ENCODE results near the gene BSDC1. TPM values are rescaled to one million over a fixed set of nuclear protein-coding genes. Genes with fewer than 3 reads are reported as not detected.
A peak's percentile ranks its signal among the peaks of the same experiment; 100 is the strongest.
"Not testable (repeated sequence)": the region's sequence is repeated elsewhere in the genome, so short reads cannot be mapped to it uniquely, and the experiment has no call there.

Gene BSDC1
- total RNA-seq, result 10 to 100 TPM; 57.3 to 67.9 (median 63.4) TPM

DNA sequence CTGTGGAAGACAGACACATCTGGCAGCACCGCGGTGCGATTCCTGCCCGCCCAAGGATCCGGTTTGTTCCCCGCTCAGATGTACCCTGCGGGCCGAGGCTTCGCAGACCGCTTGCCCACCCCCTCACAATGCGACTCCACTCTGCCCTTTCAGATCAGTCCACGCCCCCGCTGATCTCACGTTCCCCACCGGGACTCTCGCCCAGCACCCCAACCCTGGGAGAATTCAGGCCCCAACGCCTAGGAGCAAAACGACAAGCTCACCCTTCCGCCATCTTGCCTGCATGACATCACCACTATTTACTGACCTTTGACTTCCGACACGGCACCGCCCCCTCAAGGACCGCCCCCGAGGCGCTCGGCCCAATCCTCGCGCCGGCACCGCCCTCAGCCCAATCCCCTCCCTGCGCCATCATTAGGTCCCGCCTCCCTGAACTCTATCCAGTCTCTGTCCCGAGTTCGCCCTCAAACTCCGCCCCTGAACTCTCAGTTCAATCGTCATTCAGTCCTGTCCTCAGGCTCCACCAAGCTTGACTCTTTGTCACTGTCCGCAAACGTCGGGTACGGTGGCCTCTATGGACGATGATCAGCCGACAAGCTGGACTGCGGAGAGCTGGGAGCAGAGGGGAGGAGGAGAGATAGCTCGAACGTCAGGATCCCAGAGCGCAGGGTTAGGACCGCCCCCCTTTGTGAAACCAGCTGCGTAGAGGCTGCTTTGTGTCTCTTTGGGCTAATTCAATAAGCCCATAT, at the start of gene BSDC1:
TSS of gene BSDC1 (minus strand) at position 301 of the 749 bp plus-strand sequence. CDS start at position 274, 27 bp downstream.
- WGBS, result 0% methylated on average over 16 of the region's 48 CpGs
- peaks cover 4 to 39% (median 24%) of the 10 kb centered on the region in 4 donors for H3K36me3 ChIP-seq
- TF ChIP-seq EP300 (IDR thresholded peaks at IDR 0.05) (no peak), POLR2A (IDR thresholded peaks at IDR 0.05; ENCODE audit: low read depth) (peak; percentile 81), CTCF (IDR thresholded peaks at IDR 0.05) (no peak), POLR2AphosphoS5 (IDR thresholded peaks at IDR 0.05) (peak; percentile 97 to 99)
- intact Hi-C loops (cut with DNase I), result no loop called here
- peak; percentile 100 for DNase-seq (ENCODE audit: extremely low spot score)
- no peaks in the 10 kb centered on the region for H3K27me3 ChIP-seq
- peak within 1 kb of the TSS; percentile 89 to 96 (median 90) for H3K27ac ChIP-seq (replicated peaks in 1 of 4)
- peak within 1 kb of the TSS; percentile 71 to 90 (median 80) for H3K4me3 ChIP-seq
- no peaks in the 10 kb centered on the region for H3K9me3 ChIP-seq
- H3K4me1 ChIP-seq, result peaks cover 22 to 57% (median 46%) of the 10 kb centered on the region in 4 donors

DNA sequence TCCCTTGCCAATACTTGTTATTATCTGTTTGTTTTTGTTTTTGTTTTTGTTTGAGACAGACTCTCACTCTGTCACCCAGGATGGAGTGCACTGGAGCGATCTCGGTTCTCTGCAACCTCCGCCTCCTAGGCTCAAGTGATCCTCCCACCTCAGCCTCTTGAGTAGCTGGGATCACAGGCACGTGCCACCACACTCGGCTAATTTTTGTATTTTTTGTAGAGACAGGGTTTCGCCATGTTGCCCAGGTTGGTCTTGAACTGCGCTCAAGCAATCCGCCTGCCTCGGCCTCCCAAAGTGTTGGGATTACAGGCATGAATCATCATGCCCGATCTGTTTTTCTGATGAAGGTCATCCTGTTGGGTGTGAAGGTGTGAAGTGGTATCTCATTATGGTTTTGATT, 47.2 kb upstream of the BSDC1 start:
- H3K27me3 ChIP-seq, result peaks cover 0 to 24% (median 0%) of the 10 kb centered on the region in 4 donors
- not testable (repeated sequence) for H3K4me3 ChIP-seq; H3K36me3 ChIP-seq; DNase-seq (ENCODE audit: extremely low spot score); H3K4me1 ChIP-seq; H3K9me3 ChIP-seq; H3K27ac ChIP-seq (replicated peaks in 1 of 4)
- WGBS, result 95% methylated on average over 10 of the region's 10 CpGs
- intact Hi-C loops (cut with DNase I), result loop anchor here (10.0 kb wide), 1 partner anchor 173 kb away; no protein-coding TSS in a partner anchor

- 94% methylated on average over 4 of the region's 4 CpGs for WGBS
- H3K9me3 ChIP-seq; H3K36me3 ChIP-seq; H3K27ac ChIP-seq (replicated peaks in 1 of 4); DNase-seq (ENCODE audit: extremely low spot score); H3K4me3 ChIP-seq; H3K4me1 ChIP-seq; intact Hi-C loops (cut with DNase I): not testable (repeated sequence)
- H3K27me3 ChIP-seq, result peaks cover 0 to 24% (median 0%) of the 10 kb centered on the region in 4 donors
Observed at GRCh38 chr1:32438777-32439176, 44.5 kb upstream of the BSDC1 start.

DNA sequence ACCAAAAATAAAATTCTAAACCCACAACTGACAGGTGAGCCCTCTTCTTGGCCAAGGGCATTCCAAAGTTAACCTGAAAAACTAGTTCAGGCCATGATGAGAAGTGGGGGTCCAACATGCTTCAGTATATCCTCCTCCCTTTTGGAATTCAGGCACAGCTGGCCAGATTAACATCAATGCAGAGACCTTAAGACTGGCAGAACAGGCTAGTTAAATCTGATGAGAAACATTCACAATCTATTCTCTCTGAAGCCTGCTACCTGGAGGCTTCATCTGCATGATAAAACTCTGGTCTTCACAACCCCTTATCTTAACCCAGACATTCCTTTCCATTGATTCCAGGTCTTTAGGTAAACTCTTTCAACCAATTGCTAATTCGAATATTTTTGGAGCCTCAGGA, 43.9 kb upstream of the BSDC1 start:
- H3K9me3 ChIP-seq, result peaks cover 0 to 4% (median 0%) of the 10 kb centered on the region in 4 donors
- no peak overlapping the region for H3K27ac ChIP-seq (replicated peaks in 1 of 4)
- TF ChIP-seq CTCF (IDR thresholded peaks at IDR 0.05), result no peak
- DNase-seq (ENCODE audit: extremely low spot score), result no peak
- intact Hi-C loops (cut with DNase I), result no loop called here
- WGBS, result 87% methylated on average over 1 of the region's 1 CpG
- peaks cover 0 to 27% (median 0%) of the 10 kb centered on the region in 4 donors for H3K27me3 ChIP-seq
- no peaks in the 10 kb centered on the region for H3K4me1 ChIP-seq
- no peak overlapping the region for H3K4me3 ChIP-seq
- no peaks in the 10 kb centered on the region for H3K36me3 ChIP-seq

DNA sequence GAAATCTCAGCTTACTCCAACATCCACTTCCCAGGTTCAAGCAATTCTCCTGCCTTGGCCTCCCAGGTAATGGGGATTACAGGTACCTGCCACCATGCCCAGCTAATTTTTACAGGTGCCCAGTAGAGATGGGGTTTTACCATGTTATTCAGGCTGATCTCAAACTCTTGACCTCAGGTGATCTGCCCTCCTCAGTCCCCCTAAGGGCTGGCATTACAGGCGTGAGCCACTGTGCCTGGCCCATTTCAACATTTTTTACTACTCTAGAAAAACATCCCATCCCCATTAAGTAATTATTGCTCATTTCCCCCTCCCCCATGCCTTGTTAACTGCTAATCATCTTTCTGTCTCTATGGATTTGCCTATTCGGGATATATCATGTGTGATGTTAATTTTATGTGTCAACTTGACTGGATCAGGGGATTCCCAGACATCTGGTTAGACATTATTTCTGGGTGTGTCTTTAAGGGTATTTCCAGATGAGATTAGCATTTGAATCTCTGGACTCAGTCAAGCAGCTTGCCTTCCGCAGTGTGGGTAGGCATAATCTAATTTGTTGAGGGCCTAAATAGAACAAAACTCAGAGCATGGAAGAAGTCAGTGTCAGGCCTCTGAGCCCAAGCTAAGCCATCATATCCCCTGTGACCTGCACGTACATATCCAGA, 37.6 kb upstream of the BSDC1 start:
- Histone ChIP-seq H3K9me3 (no peaks in the 10 kb centered on the region), H3K27ac (replicated peaks in 1 of 4) (no peak overlapping the region), H3K4me3 (no peak overlapping the region), H3K4me1 (peaks cover 2 to 5% (median 3%) of the 10 kb centered on the region in 4 donors), H3K36me3 (no peaks in the 10 kb centered on the region), H3K27me3 (peaks cover 0 to 15% (median under 1%) of the 10 kb centered on the region in 4 donors)
- WGBS, result 72% methylated on average over 4 of the region's 4 CpGs
- TF ChIP-seq EP300 (IDR thresholded peaks at IDR 0.05), result no peak
- no peak for TF ChIP-seq POLR2A (IDR thresholded peaks at IDR 0.05; ENCODE audit: low read depth)
- no peak for TF ChIP-seq POLR2AphosphoS5 (IDR thresholded peaks at IDR 0.05)
- no peak for TF ChIP-seq CTCF (IDR thresholded peaks at IDR 0.05)
- intact Hi-C loops (cut with DNase I), result no loop called here
- DNase-seq (ENCODE audit: extremely low spot score), result no peak
